GM18520 (cell line): ENCODE results near the gene LSM3.

Source experiments
- ATAC-seq: cut with Tn5 transposase; IDR thresholded peaks from one replicate; pipeline ENCODE4 v1.9.1; 2021; ENCODE audit not compliant: unreplicated experiment

The LSM3 gene

GRCh38 chr3:14178247-14179113 is at the start of gene LSM3, which contains the start of gene XPC:
Gene LSM3 (plus strand): TSS chr3:14178817. CDS start chr3:14178861, 44 bp downstream.
Gene XPC (minus strand): TSS chr3:14178601. CDS start chr3:14178568, 33 bp downstream.
- peak; percentile 93 for ATAC-seq

- ATAC-seq: no peak
These were observed 49.3 kb upstream of the LSM3 start for GRCh38 chr3:14129296-14129695.

GRCh38 chr3:14130230-14130629 is 48.4 kb upstream of the LSM3 start:
- no peak for ATAC-seq

- ATAC-seq: no peak
These were observed 47.9 kb upstream of the LSM3 start for GRCh38 chr3:14130707-14131106.

GRCh38 chr3:14131134-14131533 is 47.5 kb upstream of the LSM3 start:
- ATAC-seq: no peak

- no peak for ATAC-seq
These were observed 46.5 kb upstream of the LSM3 start for GRCh38 chr3:14132120-14132519.

- ATAC-seq: no peak
These were observed 45.9 kb upstream of the LSM3 start for GRCh38 chr3:14132689-14133088.

- ATAC-seq: no peak
These were observed 45.3 kb upstream of the LSM3 start for GRCh38 chr3:14133188-14133800.

GRCh38 chr3:14133876-14134275 is 44.7 kb upstream of the LSM3 start:
- ATAC-seq: no peak

- no peak for ATAC-seq
These were observed 44.3 kb upstream of the LSM3 start for GRCh38 chr3:14134291-14134690.

- ATAC-seq: no peak
These were observed 43.0 kb upstream of the LSM3 start for GRCh38 chr3:14135581-14135980.

- no peak for ATAC-seq
These were observed 41.6 kb upstream of the LSM3 start for GRCh38 chr3:14137004-14137403.

- ATAC-seq: no peak
These were observed 41.2 kb upstream of the LSM3 start for GRCh38 chr3:14137445-14137844.

- ATAC-seq: no peak
These were observed 40.3 kb upstream of the LSM3 start for GRCh38 chr3:14138109-14138877.

- no peak for ATAC-seq
These were observed 39.5 kb upstream of the LSM3 start for GRCh38 chr3:14138878-14139655.

GRCh38 chr3:14139771-14140170 is 38.8 kb upstream of the LSM3 start:
- no peak for ATAC-seq

- ATAC-seq: no peak
These were observed 37.9 kb upstream of the LSM3 start for GRCh38 chr3:14140668-14141067.

- no peak for ATAC-seq
These were observed 37.5 kb upstream of the LSM3 start for GRCh38 chr3:14141144-14141543.

GRCh38 chr3:14141602-14142341 is 36.8 kb upstream of the LSM3 start:
- no peak for ATAC-seq
